ENCODE measurements around the gene ABLIM3.

GRCh38 chr5:149203921-149204441 is 62.7 kb downstream of the ABLIM3 start:
- TF ChIP-seq ZBTB33 (IDR thresholded peaks at IDR 0.05; ENCODE audit: borderline replicate concordance, low read depth) = no peak
- no peak for TF ChIP-seq RAD21 (IDR thresholded peaks at IDR 0.05; ENCODE audit: low read length)
- TF ChIP-seq POLR2AphosphoS5 (IDR thresholded peaks at IDR 0.05; ENCODE audit: low read depth, low read length) = no peak
- TF ChIP-seq CTCF (IDR thresholded peaks at IDR 0.05) = no peak
- no peak for TF ChIP-seq SMC3 (IDR thresholded peaks at IDR 0.05; ENCODE audit: low read depth, low read length)
- no peak for TF ChIP-seq SIN3A (IDR thresholded peaks at IDR 0.05; ENCODE audit: borderline replicate concordance, low read depth, low read length)
- no peak for TF ChIP-seq CHD2 (IDR thresholded peaks at IDR 0.05; ENCODE audit: low read length, partially characterized antibody)
- TF ChIP-seq EP300 (IDR thresholded peaks at IDR 0.05; ENCODE audit: borderline replicate concordance in 1 of 2, low read depth in 1 of 2, low read length in 1 of 2) = no peak
